GM23248 (cell line): ENCODE measurements around the gene TULP4. TPM values are rescaled to one million over a fixed set of nuclear protein-coding genes. Genes with fewer than 3 reads are reported as not detected.
A peak's percentile ranks its signal among the peaks of the same experiment; 100 is the strongest.

Experiments used
- DNase-seq: peaks from one replicate; pipeline ENCODE4 v3.0.0-alpha.2; 2015
- H2AFZ ChIP-seq: fragments of 200-600 bp; sonication (generic); 2 replicates; pipeline ENCODE4 v1.6.1; 2016; ENCODE audit warnings: antibody characterized with exemption
- H3F3A ChIP-seq: fragments of 200-600 bp; sonication (generic); 2 replicates; pipeline ENCODE4 v1.6.1; 2016; ENCODE audit warnings: mild to moderate bottlenecking, antibody characterized with exemption, mixed run types; ENCODE audit not compliant: insufficient read depth
- H3K27ac ChIP-seq: fragments of 200-600 bp; sonication (generic); 2 replicates; pipeline ENCODE4 v1.5.1; 2016; ENCODE audit warnings: mild to moderate bottlenecking
- H3K27me3 ChIP-seq: fragments of 200-600 bp; sonication (generic); replicated peaks from 2 replicates; pipeline ENCODE4 v1.6.1; 2016; ENCODE audit warnings: mild to moderate bottlenecking; ENCODE audit not compliant: insufficient read depth
- H3K36me3 ChIP-seq: fragments of 200-600 bp; sonication (generic); 2 replicates; pipeline ENCODE4 v1.6.1; 2016; ENCODE audit warnings: low read depth, mild to moderate bottlenecking
- H3K4me1 ChIP-seq: fragments of 200-600 bp; sonication (generic); 2 replicates; pipeline ENCODE4 v1.6.1; 2016; ENCODE audit warnings: mild to moderate bottlenecking; ENCODE audit not compliant: insufficient read depth
- H3K4me2 ChIP-seq: fragments of 200-600 bp; sonication (generic); one replicate; pipeline ENCODE4 v1.6.1; 2016; ENCODE audit warnings: mild to moderate bottlenecking; ENCODE audit not compliant: unreplicated experiment
- H3K4me3 ChIP-seq: fragments of 200-600 bp; sonication (generic); 2 replicates; pipeline ENCODE4 v1.5.1; 2016; ENCODE audit warnings: mild to moderate bottlenecking
- H3K79me2 ChIP-seq: fragments of 200-600 bp; sonication (generic); 2 replicates; pipeline ENCODE4 v1.6.1; 2016; ENCODE audit warnings: mild to moderate bottlenecking; ENCODE audit not compliant: insufficient read depth
- H3K9ac ChIP-seq: fragments of 200-600 bp; sonication (generic); 2 replicates; pipeline ENCODE4 v1.6.1; 2016; ENCODE audit warnings: mild to moderate bottlenecking
- H3K9me2 ChIP-seq: fragments of 200-600 bp; sonication (generic); 2 replicates; pipeline ENCODE4 v1.6.1; 2016; ENCODE audit warnings: mixed run types, mild to moderate bottlenecking, moderate library complexity; ENCODE audit not compliant: insufficient read depth
- H3K9me3 ChIP-seq: fragments of 200-600 bp; sonication (generic); one replicate; pipeline ENCODE4 v1.6.1; 2017; ENCODE audit warnings: low read depth
- H4K20me1 ChIP-seq: fragments of 200-600 bp; sonication (generic); 2 replicates; pipeline ENCODE4 v1.6.0; 2016; ENCODE audit not compliant: insufficient read depth
- EZH2 ChIP-seq: fragments of 200-600 bp; sonication (generic); IDR thresholded peaks from 2 replicates; pipeline ENCODE4 v1.6.1; 2018; ENCODE audit warnings: antibody characterized with exemption, mild to moderate bottlenecking; ENCODE audit not compliant: insufficient read depth, poor library complexity, severe bottlenecking
- EZH2phosphoT487 ChIP-seq: fragments of 200-600 bp; sonication (generic); IDR thresholded peaks from 2 replicates; pipeline ENCODE4 v1.6.1; 2018; ENCODE audit warnings: antibody characterized with exemption, moderate library complexity, mild to moderate bottlenecking, low read depth; ENCODE audit not compliant: insufficient read depth
- WGBS, 2 experiments: methylation state at CpG; one replicate each; pipeline ENCODE4 v1.1.6; 2015 to 2017; ENCODE audit warnings: low lambda C conversion rate in 2 of 2, low coverage in 1 of 2; ENCODE audit errors: missing lambda C conversion rate in 2 of 2; 5-methylcytosine and 5-hydroxymethylcytosine counted together
- in situ Hi-C: fragments of 300-500 bp; cut with MboI; formaldehyde crosslinking; loops from 2 replicates; pipeline ENCODE4 v1.15.0; 2020
- polyA plus RNA-seq: library from polyadenylated mRNA; unstranded; fragments of >200 nt; fragmentation: Nextera tagmentation; extraction: Ambion mirVana; gene quantifications from 2 replicates; pipeline ENCODE4 v1.2.1, GENCODE V29; 2016
- total RNA-seq: library from RNA; depleted of rRNA; stranded (reverse); fragments of >200 nt; shearing (Covaris generic); gene quantifications from 2 replicates; pipeline ENCODE4 v1.2.3, GENCODE V29; 2014

The TULP4 gene
- total and polyA plus RNA-seq, 2 experiments from 2014 or later, result 21.5 to 38.7 TPM

- no peaks in the 10 kb centered on the region; the same call in 1 of the 2 replicates for H3K36me3 ChIP-seq
- peaks cover 25% of the 10 kb centered on the region for H3K4me1 ChIP-seq
- TF ChIP-seq EZH2 (no peak), EZH2phosphoT487 (no peak)
- peaks cover 23% of the 10 kb centered on the region; the same call in 1 of the 2 replicates for H3K79me2 ChIP-seq
- peak; percentile 48 for DNase-seq
- 37 to 40% methylated on average over 3 of the region's 3 CpGs for WGBS, 2 experiments
- H3K27ac ChIP-seq, result peak overlapping the region; percentile 44
- no peaks in the 10 kb centered on the region for H3K9me2 ChIP-seq
- H3F3A ChIP-seq, result peaks cover 42% of the 10 kb centered on the region
- in situ Hi-C loops, result no loop called here
- H3K4me3 ChIP-seq, result no peak overlapping the region
- peaks cover 14% of the 10 kb centered on the region; the same call in 1 of the 2 replicates for H4K20me1 ChIP-seq
- no peak overlapping the region for H3K9ac ChIP-seq
- H3K27me3 ChIP-seq, result no peaks in the 10 kb centered on the region
- H2AFZ ChIP-seq, result no peak overlapping the region
- H3K9me3 ChIP-seq, result no peaks in the 10 kb centered on the region
- peak overlapping the region; percentile 17 for H3K4me2 ChIP-seq
Observed at GRCh38 chr6:158409451-158409850, 97.2 kb downstream of the TULP4 start.

- Histone ChIP-seq H3K4me1 (peaks cover 29% of the 10 kb centered on the region), H3K79me2 (peaks cover 23% of the 10 kb centered on the region; the same call in 1 of the 2 replicates), H3K36me3 (no peaks in the 10 kb centered on the region; the same call in 1 of the 2 replicates), H3K9me2 (no peaks in the 10 kb centered on the region), H3K4me3 (no peak overlapping the region), H3F3A (peaks cover 42% of the 10 kb centered on the region), H2AFZ (no peak overlapping the region), H3K27ac (no peak overlapping the region), H3K9ac (no peak overlapping the region), H3K27me3 (no peaks in the 10 kb centered on the region), H4K20me1 (peaks cover 14% of the 10 kb centered on the region; the same call in 1 of the 2 replicates), H3K4me2 (no peak overlapping the region), H3K9me3 (no peaks in the 10 kb centered on the region)
- no peak for DNase-seq
- TF ChIP-seq EZH2phosphoT487, result no peak
- no peak for TF ChIP-seq EZH2
- in situ Hi-C loops, result no loop called here
- WGBS, 2 experiments, result 97 to 100% methylated on average over 8 of the region's 8 CpGs
Observed at GRCh38 chr6:158410784-158411183, 98.5 kb downstream of the TULP4 start.

- DNase-seq, result no peak
- peaks cover 38% of the 10 kb centered on the region for H3K4me1 ChIP-seq
- H3K36me3 ChIP-seq, result no peaks in the 10 kb centered on the region; the same call in 1 of the 2 replicates
- no peak overlapping the region for H3K27ac ChIP-seq
- peaks cover 50% of the 10 kb centered on the region for H3F3A ChIP-seq
- 90 to 94% methylated on average over 4 of the region's 4 CpGs for WGBS, 2 experiments
- H4K20me1 ChIP-seq, result peaks cover 14% of the 10 kb centered on the region; the same call in 1 of the 2 replicates
- H3K4me3 ChIP-seq, result no peak overlapping the region
- TF ChIP-seq EZH2phosphoT487, result no peak
- no peak for TF ChIP-seq EZH2
- no peak overlapping the region for H3K9ac ChIP-seq
- no peaks in the 10 kb centered on the region for H3K27me3 ChIP-seq
- no peak overlapping the region for H2AFZ ChIP-seq
- no peaks in the 10 kb centered on the region for H3K9me2 ChIP-seq
- in situ Hi-C loops, result no loop called here
- 0 out of 2 replicates have a peak, but pooled peaks cover 13% of the 10 kb centered on the region for H3K79me2 ChIP-seq
- no peak overlapping the region for H3K4me2 ChIP-seq
- H3K9me3 ChIP-seq, result no peaks in the 10 kb centered on the region
Observed at GRCh38 chr6:158411998-158412397, 99.7 kb downstream of the TULP4 start.

GRCh38 chr6:158413028-158413427, 100.8 kb downstream of the TULP4 start:
- no peak overlapping the region for H3K9ac ChIP-seq
- 0 out of 2 replicates have a peak, but pooled peaks cover 13% of the 10 kb centered on the region for H3K79me2 ChIP-seq
- peaks cover 10% of the 10 kb centered on the region; the same call in 1 of the 2 replicates for H4K20me1 ChIP-seq
- no peak overlapping the region for H3K4me2 ChIP-seq
- H3K27me3 ChIP-seq, result no peaks in the 10 kb centered on the region
- DNase-seq, result no peak
- TF ChIP-seq EZH2phosphoT487 (no peak), EZH2 (no peak)
- no peak overlapping the region for H3K27ac ChIP-seq
- no peaks in the 10 kb centered on the region; the same call in 1 of the 2 replicates for H3K36me3 ChIP-seq
- peaks cover 50% of the 10 kb centered on the region for H3F3A ChIP-seq
- WGBS, 2 experiments, result 93 to 99% methylated on average over 16 of the region's 16 CpGs
- no peaks in the 10 kb centered on the region for H3K9me2 ChIP-seq
- H3K4me1 ChIP-seq, result peaks cover 43% of the 10 kb centered on the region
- H2AFZ ChIP-seq, result no peak overlapping the region
- in situ Hi-C loops, result no loop called here
- H3K4me3 ChIP-seq, result no peak overlapping the region
- H3K9me3 ChIP-seq, result no peaks in the 10 kb centered on the region
